Sigmoid colon (tissue), 7 donors: ENCODE measurements around the gene NCK1. TPM values are rescaled to one million over a fixed set of nuclear protein-coding genes. Genes with fewer than 3 reads are reported as not detected.

Experiments
- DNase-seq: peaks from one replicate; pipeline ENCODE4 v3.0.0-alpha.2; 2019
- H3K27ac ChIP-seq, 4 donors: fragments of 200-600 bp; sonication (generic); one replicate each; pipeline ENCODE4 v1.5.1; 2016 to 2019; ENCODE audit warnings: mild to moderate bottlenecking in 1 of 4
- H3K27me3 ChIP-seq, 3 donors: fragments of 200-600 bp; sonication (generic); one replicate each; pipeline ENCODE4 v1.5.1; 2019; ENCODE audit warnings: mild to moderate bottlenecking in 1 of 3
- H3K36me3 ChIP-seq, 4 donors: fragments of 200-600 bp; sonication (generic); one replicate each; pipeline ENCODE4 v1.5.1; 2016 to 2019
- H3K4me1 ChIP-seq, 4 donors: fragments of 200-600 bp; sonication (generic); one replicate each; pipeline ENCODE4 v1.5.1; 2017 to 2019
- H3K4me3 ChIP-seq, 4 donors: fragments of 200-600 bp; sonication (generic); one replicate each; pipeline ENCODE4 v1.5.1; 2017 to 2019; ENCODE audit warnings: mild to moderate bottlenecking in 2 of 4, moderate library complexity in 1 of 4
- H3K9me3 ChIP-seq, 4 donors: fragments of 200-600 bp in 3 of 4; sonication (generic) in 3 of 4; one replicate each; pipeline versions ENCODE4 v1.5.1 to v1.6.1; 2013 to 2019
- CTCF ChIP-seq, 4 experiments: fragments of 450-650 bp in 3 of 4; fragments of 200-600 bp in 1 of 4; IDR thresholded peaks; one replicate each; pipeline ENCODE4 v1.5.1; 2016 to 2019; ENCODE audit warnings: antibody characterized with exemption in 4 of 4, mild to moderate bottlenecking in 3 of 4, moderate library complexity in 2 of 4
- EP300 ChIP-seq, 4 donors: sonication (generic); formaldehyde crosslinking; IDR thresholded peaks; one replicate each; pipeline ENCODE4 v1.6.1; 2017; ENCODE audit warnings: antibody characterized with exemption in 4 of 4
- POLR2A ChIP-seq, 2 donors: fragments of 450-650 bp; IDR thresholded peaks; one replicate each; pipeline ENCODE4 v1.6.1; 2016; ENCODE audit warnings: antibody characterized with exemption in 2 of 2, mild to moderate bottlenecking in 2 of 2, moderate library complexity in 2 of 2
- POLR2AphosphoS5 ChIP-seq, 4 donors: sonication (generic); formaldehyde crosslinking; IDR thresholded peaks; one replicate each; pipeline ENCODE4 v1.6.1; 2017; ENCODE audit warnings: antibody characterized with exemption in 4 of 4
- WGBS, 2 donors: extraction: QIAGEN DNeasy Blood & Tissue Kit; methylation state at CpG; one replicate each; pipeline ENCODE4 v1.1.7; 2013; 5-methylcytosine and 5-hydroxymethylcytosine counted together
- intact Hi-C: fragments of 100-400 bp; cut with DNase I; formaldehyde crosslinking; loops from one replicate; pipeline ENCODE4 v1.15.1; 2023
- polyA plus RNA-seq, 3 donors: library from polyadenylated mRNA; stranded (reverse); fragments of 200-250 nt; gene quantifications; one replicate each; pipeline ENCODE4 v1.2.3, GENCODE V29; 2013
- total RNA-seq, 4 donors: library from RNA; depleted of rRNA; stranded (reverse); fragments of >200 nt; gene quantifications; one replicate each; pipeline ENCODE4 v1.1.0, GENCODE V29; 2016
- donor health status: healthy with polysubstance abuse.
- donor health status: Bipolar disorder and iron deficiency.
- donor health status: healthy.

NCK1 gene
- total RNA-seq, result 10 to 100 TPM; 37.2 to 55.1 (median 47.0) TPM
- polyA plus RNA-seq, result 10 to 100 TPM; 25.5 to 34.2 (median 31.9) TPM

- no peaks in the 10 kb centered on the region for H3K27me3 ChIP-seq
- peaks cover 0 to 24% (median 18%) of the 10 kb centered on the region in 4 donors for H3K4me1 ChIP-seq
- peak within 1 kb of the TSS; percentile 88 to 96 (median 93) for H3K27ac ChIP-seq
- 0% methylated on average over 67 of the region's 67 CpGs for WGBS, 2 donors
- H3K36me3 ChIP-seq, result no peaks in the 10 kb centered on the region
- TF ChIP-seq CTCF (IDR thresholded peaks at IDR 0.05) (no peak), POLR2AphosphoS5 (IDR thresholded peaks at IDR 0.05) (peak; percentile 94 to 97 (median 96)), POLR2A (IDR thresholded peaks at IDR 0.05) (peak; percentile 67 to 83)
- peak within 1 kb of the TSS; percentile 59 to 92 (median 74) for H3K4me3 ChIP-seq
- intact Hi-C loops, result loop anchor here (1.0 to 5.0 kb wide), 6 partner anchors 45 to 150 kb away; partner anchors contain the start of gene SLC35G2
- H3K9me3 ChIP-seq, result no peaks in the 10 kb centered on the region
- peak; percentile 99 for DNase-seq
These were observed at the start of gene NCK1 for GRCh38 chr3:136861890-136862616. Gene NCK1 (plus strand): TSS chr3:136862208. CDS start chr3:136928002, 65,794 bp downstream.

- Histone ChIP-seq H3K27me3 (no peaks in the 10 kb centered on the region), H3K36me3 (no peaks in the 10 kb centered on the region), H3K9me3 (no peaks in the 10 kb centered on the region), H3K4me3 (no peak overlapping the region), H3K27ac (no peak overlapping the region), H3K4me1 (peaks cover 0 to 16% (median 14%) of the 10 kb centered on the region in 4 donors)
- intact Hi-C loops, result loop anchor here (5.0 kb wide), 1 partner anchor 45 kb away; the partner anchor contains the start of gene NCK1
- no peak for TF ChIP-seq EP300 (IDR thresholded peaks at IDR 0.05)
- TF ChIP-seq POLR2AphosphoS5 (IDR thresholded peaks at IDR 0.05), result no peak
- no peak for TF ChIP-seq CTCF (IDR thresholded peaks at IDR 0.05)
- TF ChIP-seq POLR2A (IDR thresholded peaks at IDR 0.05), result no peak
- 70 to 78% methylated on average over 1 of the region's 1 CpG for WGBS, 2 donors
- no peak for DNase-seq
These were observed 44.6 kb upstream of the NCK1 start for GRCh38 chr3:136817448-136817847.

- H3K27ac ChIP-seq, result peak overlapping the region; percentile 59 to 84 (median 68)
- TF ChIP-seq EP300 (IDR thresholded peaks at IDR 0.05), result no peak
- TF ChIP-seq POLR2A (IDR thresholded peaks at IDR 0.05), result no peak
- no peak for TF ChIP-seq CTCF (IDR thresholded peaks at IDR 0.05)
- peak; percentile 23 to 77 (median 40) for TF ChIP-seq POLR2AphosphoS5 (IDR thresholded peaks at IDR 0.05)
- H3K4me3 ChIP-seq, result peak overlapping the region; percentile 57 to 68 (median 62)
- no peaks in the 10 kb centered on the region for H3K9me3 ChIP-seq
- H3K36me3 ChIP-seq, result no peaks in the 10 kb centered on the region
- DNase-seq, result peak; percentile 69
- no peaks in the 10 kb centered on the region for H3K27me3 ChIP-seq
- intact Hi-C loops, result loop anchor here (2.0 to 5.0 kb wide), 2 partner anchors 44 to 65 kb away; partner anchors contain the start of genes NCK1 and STAG1
- peaks cover 0 to 16% (median 14%) of the 10 kb centered on the region in 4 donors for H3K4me1 ChIP-seq
- 15 to 29% methylated on average over 8 of the region's 8 CpGs for WGBS, 2 donors
These were observed 43.7 kb upstream of the NCK1 start for GRCh38 chr3:136818191-136818768.

- peaks cover 0 to 2% (median 0%) of the 10 kb centered on the region in 4 donors for H3K9me3 ChIP-seq
- intact Hi-C loops, result loop anchor here (2.0 to 5.0 kb wide), 2 partner anchors 43 to 66 kb away; partner anchors contain the start of genes NCK1 and STAG1
- TF ChIP-seq POLR2AphosphoS5 (IDR thresholded peaks at IDR 0.05) (peak in 1 of 4 donors; percentile 60), POLR2A (IDR thresholded peaks at IDR 0.05) (no peak)
- peak within 1 kb of the TSS; percentile 57 to 68 (median 62) for H3K4me3 ChIP-seq
- peak; percentile 69 for DNase-seq
- WGBS, 2 donors, result 1% methylated on average over 60 of the region's 60 CpGs
- H3K27ac ChIP-seq, result peak within 1 kb of the TSS; percentile 59 to 84 (median 68)
- peaks cover 0 to 16% (median 14%) of the 10 kb centered on the region in 4 donors for H3K4me1 ChIP-seq
- H3K27me3 ChIP-seq, result no peaks in the 10 kb centered on the region
- no peaks in the 10 kb centered on the region for H3K36me3 ChIP-seq
These were observed 43.1 kb upstream of the NCK1 start, which contains the start of gene SLC35G2 for GRCh38 chr3:136818769-136819391. Gene SLC35G2 (plus strand): TSS chr3:136819126. CDS start chr3:136854461, 35,335 bp downstream.
